SK-N-SH (cell line): ENCODE measurements around the gene HSD11B1. TPM values are rescaled to one million over a fixed set of nuclear protein-coding genes. Genes with fewer than 3 reads are reported as not detected.
A peak's percentile ranks its signal among the peaks of the same experiment; 100 is the strongest.

ENCODE experiments used
- CTCF ChIA-PET: fragments of 300-600, 350-600 bp; formaldehyde crosslinking; extraction: SDS; loops from one replicate; lab custom pipeline; 2021; lab: Yijun Ruan, JAX
- POLR2A ChIA-PET: fragments of 350-600 bp; sonication (Branson Sonifier 250); formaldehyde crosslinking; extraction: SDS; loops from one replicate; lab custom pipeline; 2020; ENCODE audit warnings: antibody characterized with exemption, inconsistent platforms; lab: Yijun Ruan, JAX
- DNase-seq: peaks from one replicate; pipeline ENCODE4 v3.0.0; 2012
- H2AFZ ChIP-seq: fragments of 200-600 bp; sonication (generic); 2 replicates; pipeline ENCODE4 v1.8.1; 2016; ENCODE audit warnings: antibody characterized with exemption, mild to moderate bottlenecking, low read depth
- H3F3A ChIP-seq: fragments of 200-600 bp; sonication (generic); replicated peaks from 2 replicates; pipeline ENCODE3; 2016; ENCODE audit warnings: antibody characterized with exemption, mild to moderate bottlenecking; ENCODE audit not compliant: insufficient read depth
- H3K27ac ChIP-seq, 2 experiments: fragments of 200-500 bp in 1 of 2; fragments of 200-600 bp in 1 of 2; sonication (Bioruptor generic) in 1 of 2; sonication (generic), shearing (Covaris generic) in 1 of 2; 2 replicates each; pipeline versions ENCODE4 v1.5.1 to v1.6.1; 2014 to 2016; ENCODE audit warnings: low read depth in 2 of 2, inconsistent platforms in 1 of 2, low read length in 1 of 2, mild to moderate bottlenecking in 1 of 2, mixed read lengths in 1 of 2
- H3K27me3 ChIP-seq: fragments of 200-600 bp; sonication (generic), shearing (Covaris generic); 2 replicates; pipeline ENCODE4 v1.6.1; 2016; ENCODE audit warnings: mixed run types; ENCODE audit not compliant: insufficient read depth
- H3K36me3 ChIP-seq, 2 experiments: fragments of 200-500 bp in 1 of 2; fragments of 200-600 bp in 1 of 2; sonication (Bioruptor generic) in 1 of 2; sonication (generic) in 1 of 2; replicated peaks in 1 of 2; 2 replicates each; pipeline versions ENCODE3 to v1.5.1; 2014 to 2016; ENCODE audit warnings: low read length in 1 of 2, mild to moderate bottlenecking in 1 of 2; ENCODE audit not compliant: insufficient read depth in 2 of 2, control insufficient read depth in 1 of 2
- H3K4me1 ChIP-seq, 2 experiments: fragments of 200-500 bp in 1 of 2; fragments of 200-600 bp in 1 of 2; sonication (Bioruptor generic) in 1 of 2; sonication (generic), shearing (Covaris generic) in 1 of 2; 2 replicates each; pipeline versions ENCODE4 v1.5.1 to v1.6.1; 2014 to 2016; ENCODE audit warnings: low read depth in 1 of 2, low read length in 1 of 2, mixed run types in 1 of 2; ENCODE audit not compliant: insufficient read depth in 2 of 2, control insufficient read depth in 1 of 2
- H3K4me2 ChIP-seq: fragments of 200-600 bp; sonication (generic), shearing (Covaris generic); 2 replicates; pipeline ENCODE4 v1.6.1; 2017; ENCODE audit warnings: mixed run types
- H3K4me3 ChIP-seq, 2 experiments: fragments of 200-500 bp in 1 of 2; fragments of 200-600 bp in 1 of 2; sonication (Bioruptor generic) in 1 of 2; sonication (generic), shearing (Covaris generic) in 1 of 2; 2 replicates each; pipeline versions ENCODE4 v1.5.1 to v1.8.1; 2014 to 2016; ENCODE audit warnings: low read depth in 2 of 2, inconsistent platforms in 1 of 2, low read length in 1 of 2, mild to moderate bottlenecking in 1 of 2, mixed read lengths in 1 of 2, moderate library complexity in 1 of 2
- H3K79me2 ChIP-seq: fragments of 200-600 bp; sonication (generic); 2 replicates; pipeline ENCODE4 v1.8.1; 2017; ENCODE audit warnings: mild to moderate bottlenecking; ENCODE audit not compliant: insufficient read depth
- H3K9ac ChIP-seq: fragments of 200-600 bp; sonication (generic); 2 replicates; pipeline ENCODE4 v1.6.1; 2017; ENCODE audit warnings: mixed run types
- H3K9me2 ChIP-seq: fragments of 200-600 bp; sonication (generic); 2 replicates; pipeline ENCODE4 v1.6.1; 2017; ENCODE audit warnings: mixed run types
- H3K9me3 ChIP-seq: fragments of 200-600 bp; sonication (generic); 2 replicates; pipeline ENCODE4 v1.6.1; 2017; ENCODE audit warnings: mixed run types, mild to moderate bottlenecking, moderate library complexity
- H4K20me1 ChIP-seq: fragments of 200-600 bp; sonication (generic); 2 replicates; pipeline ENCODE4 v1.6.1; 2017; ENCODE audit warnings: mild to moderate bottlenecking, mixed run types; ENCODE audit not compliant: insufficient read depth
- FOXM1 ChIP-seq: IDR thresholded peaks from 2 replicates; pipeline ENCODE4 v1.4.0; 2012; ENCODE audit warnings: low read depth, mild to moderate bottlenecking
- NFIC ChIP-seq: IDR thresholded peaks from 2 replicates; pipeline ENCODE4 v1.4.0; 2012; ENCODE audit warnings: borderline replicate concordance
- RXRA ChIP-seq: IDR thresholded peaks from 2 replicates; pipeline ENCODE4 v1.4.0; 2012; ENCODE audit warnings: low read depth, mild to moderate bottlenecking, borderline replicate concordance
- polyA plus RNA-seq, 3 experiments: library from polyadenylated mRNA; depleted of rRNA; stranded (reverse); fragments of >200 nt; gene quantifications; 2 replicates each; pipeline ENCODE4 v1.2.3, GENCODE V29; 2012
- TF ChIP-seq, protein P1 (sequence below): IDR thresholded peaks from 2 replicates; pipeline ENCODE4 v1.6.1; 2012; ENCODE audit warnings: mild to moderate bottlenecking, low read depth, low read length, moderate library complexity
- TF ChIP-seq, protein P2 (sequence below): fragments of 200-600 bp; sonication (generic); IDR thresholded peaks from 2 replicates; pipeline ENCODE4 v1.6.1; 2017; ENCODE audit warnings: antibody characterized with exemption, mild to moderate bottlenecking, moderate library complexity
- TF ChIP-seq, protein P3 (sequence below): IDR thresholded peaks from 2 replicates; pipeline ENCODE4; 2012

HSD11B1 gene
- polyA plus RNA-seq, 1 of the 3 experiments (the other 2 are of a cell fraction): 0.23 TPM

DNA sequence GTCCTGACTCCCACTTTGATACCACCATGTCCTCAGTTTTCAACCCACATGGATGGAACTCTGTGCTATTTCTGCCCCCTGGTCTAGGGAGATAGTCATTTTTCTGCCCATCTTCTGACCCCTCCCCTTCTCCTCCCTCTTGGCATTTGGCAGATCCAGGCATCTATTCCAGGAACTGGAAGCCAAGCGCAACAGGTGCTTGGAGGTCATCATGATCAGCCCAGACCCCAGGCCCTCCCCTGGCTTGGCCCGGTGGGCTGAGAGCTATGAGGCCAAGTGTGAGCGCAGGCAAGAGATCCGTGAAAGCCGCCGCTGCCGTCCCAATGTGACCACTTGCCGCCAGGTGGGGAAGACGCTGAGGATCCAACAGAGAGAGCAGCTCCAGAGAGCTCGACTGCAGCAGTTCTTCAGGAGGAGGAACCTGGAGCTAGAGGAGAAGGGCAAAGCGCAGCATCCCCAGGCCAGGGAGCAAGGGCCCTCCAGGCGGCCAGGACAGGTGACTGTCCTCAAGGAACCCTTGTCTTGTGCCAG, 55.2 kb downstream of the HSD11B1 start (continued):
- TF ChIP-seq, protein P1, sequence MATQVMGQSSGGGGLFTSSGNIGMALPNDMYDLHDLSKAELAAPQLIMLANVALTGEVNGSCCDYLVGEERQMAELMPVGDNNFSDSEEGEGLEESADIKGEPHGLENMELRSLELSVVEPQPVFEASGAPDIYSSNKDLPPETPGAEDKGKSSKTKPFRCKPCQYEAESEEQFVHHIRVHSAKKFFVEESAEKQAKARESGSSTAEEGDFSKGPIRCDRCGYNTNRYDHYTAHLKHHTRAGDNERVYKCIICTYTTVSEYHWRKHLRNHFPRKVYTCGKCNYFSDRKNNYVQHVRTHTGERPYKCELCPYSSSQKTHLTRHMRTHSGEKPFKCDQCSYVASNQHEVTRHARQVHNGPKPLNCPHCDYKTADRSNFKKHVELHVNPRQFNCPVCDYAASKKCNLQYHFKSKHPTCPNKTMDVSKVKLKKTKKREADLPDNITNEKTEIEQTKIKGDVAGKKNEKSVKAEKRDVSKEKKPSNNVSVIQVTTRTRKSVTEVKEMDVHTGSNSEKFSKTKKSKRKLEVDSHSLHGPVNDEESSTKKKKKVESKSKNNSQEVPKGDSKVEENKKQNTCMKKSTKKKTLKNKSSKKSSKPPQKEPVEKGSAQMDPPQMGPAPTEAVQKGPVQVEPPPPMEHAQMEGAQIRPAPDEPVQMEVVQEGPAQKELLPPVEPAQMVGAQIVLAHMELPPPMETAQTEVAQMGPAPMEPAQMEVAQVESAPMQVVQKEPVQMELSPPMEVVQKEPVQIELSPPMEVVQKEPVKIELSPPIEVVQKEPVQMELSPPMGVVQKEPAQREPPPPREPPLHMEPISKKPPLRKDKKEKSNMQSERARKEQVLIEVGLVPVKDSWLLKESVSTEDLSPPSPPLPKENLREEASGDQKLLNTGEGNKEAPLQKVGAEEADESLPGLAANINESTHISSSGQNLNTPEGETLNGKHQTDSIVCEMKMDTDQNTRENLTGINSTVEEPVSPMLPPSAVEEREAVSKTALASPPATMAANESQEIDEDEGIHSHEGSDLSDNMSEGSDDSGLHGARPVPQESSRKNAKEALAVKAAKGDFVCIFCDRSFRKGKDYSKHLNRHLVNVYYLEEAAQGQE: no peak
- TF ChIP-seq, protein P2, sequence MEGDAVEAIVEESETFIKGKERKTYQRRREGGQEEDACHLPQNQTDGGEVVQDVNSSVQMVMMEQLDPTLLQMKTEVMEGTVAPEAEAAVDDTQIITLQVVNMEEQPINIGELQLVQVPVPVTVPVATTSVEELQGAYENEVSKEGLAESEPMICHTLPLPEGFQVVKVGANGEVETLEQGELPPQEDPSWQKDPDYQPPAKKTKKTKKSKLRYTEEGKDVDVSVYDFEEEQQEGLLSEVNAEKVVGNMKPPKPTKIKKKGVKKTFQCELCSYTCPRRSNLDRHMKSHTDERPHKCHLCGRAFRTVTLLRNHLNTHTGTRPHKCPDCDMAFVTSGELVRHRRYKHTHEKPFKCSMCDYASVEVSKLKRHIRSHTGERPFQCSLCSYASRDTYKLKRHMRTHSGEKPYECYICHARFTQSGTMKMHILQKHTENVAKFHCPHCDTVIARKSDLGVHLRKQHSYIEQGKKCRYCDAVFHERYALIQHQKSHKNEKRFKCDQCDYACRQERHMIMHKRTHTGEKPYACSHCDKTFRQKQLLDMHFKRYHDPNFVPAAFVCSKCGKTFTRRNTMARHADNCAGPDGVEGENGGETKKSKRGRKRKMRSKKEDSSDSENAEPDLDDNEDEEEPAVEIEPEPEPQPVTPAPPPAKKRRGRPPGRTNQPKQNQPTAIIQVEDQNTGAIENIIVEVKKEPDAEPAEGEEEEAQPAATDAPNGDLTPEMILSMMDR: no peak
- TF ChIP-seq, all 33 proteins: peak for 0

DNA sequence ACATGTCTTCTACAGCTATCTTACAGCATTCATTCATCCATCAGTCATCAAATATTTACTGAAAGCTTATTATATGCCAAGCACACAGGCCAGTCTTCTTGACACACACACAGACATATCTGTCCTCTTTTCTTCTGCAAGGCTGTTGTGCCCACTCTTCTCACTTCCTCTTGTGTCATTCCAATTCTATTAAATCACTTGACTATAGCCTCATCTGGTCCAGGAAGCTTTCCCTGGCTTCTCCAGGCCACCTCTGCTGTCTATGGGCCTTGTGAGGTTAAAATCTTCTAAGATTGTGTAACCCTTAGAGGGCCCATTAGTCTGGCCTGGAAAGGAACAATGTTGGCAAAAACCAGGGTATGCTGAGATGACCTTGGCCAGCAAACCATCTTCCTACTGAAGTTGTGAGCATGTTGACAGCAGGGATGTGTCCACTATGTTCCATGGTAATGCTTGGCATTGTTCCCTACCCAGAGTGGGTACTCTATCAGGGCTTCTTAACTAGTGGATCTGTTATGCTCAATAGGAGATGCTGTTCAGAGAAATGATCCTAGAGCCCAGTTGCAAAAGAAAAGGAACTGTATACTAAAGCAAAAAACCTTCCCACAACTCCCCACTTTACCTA, 56.5 kb downstream of the HSD11B1 start:
- ChIA-PET POLR2A (no interaction called here), CTCF (interaction anchor here (0.9 to 1.7 kb wide), 4 partner anchors 15 to 62 kb away, joined by 3 to 5 read pairs (median 4); no protein-coding TSS in a partner anchor)
- no peak overlapping the region for H3K9ac ChIP-seq
- no peaks in the 10 kb centered on the region for H4K20me1 ChIP-seq
- TF ChIP-seq RXRA: no peak
- peak; percentile 18; the same call in 1 of the 2 replicates for TF ChIP-seq NFIC
- TF ChIP-seq, protein P3, sequence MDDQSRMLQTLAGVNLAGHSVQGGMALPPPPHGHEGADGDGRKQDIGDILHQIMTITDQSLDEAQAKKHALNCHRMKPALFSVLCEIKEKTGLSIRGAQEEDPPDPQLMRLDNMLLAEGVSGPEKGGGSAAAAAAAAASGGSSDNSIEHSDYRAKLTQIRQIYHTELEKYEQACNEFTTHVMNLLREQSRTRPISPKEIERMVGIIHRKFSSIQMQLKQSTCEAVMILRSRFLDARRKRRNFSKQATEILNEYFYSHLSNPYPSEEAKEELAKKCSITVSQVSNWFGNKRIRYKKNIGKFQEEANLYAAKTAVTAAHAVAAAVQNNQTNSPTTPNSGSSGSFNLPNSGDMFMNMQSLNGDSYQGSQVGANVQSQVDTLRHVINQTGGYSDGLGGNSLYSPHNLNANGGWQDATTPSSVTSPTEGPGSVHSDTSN: no peak
- no peak for TF ChIP-seq FOXM1
- H3K4me3 ChIP-seq: no peak overlapping the region
- H3F3A ChIP-seq: no peaks in the 10 kb centered on the region
- H3K27me3 ChIP-seq: no peaks in the 10 kb centered on the region
- H3K4me2 ChIP-seq: no peak overlapping the region
- H2AFZ ChIP-seq: no peak overlapping the region
- H3K36me3 ChIP-seq: no peaks in the 10 kb centered on the region
- no peaks in the 10 kb centered on the region for H3K79me2 ChIP-seq
- DNase-seq: no peak
- 0 out of 4 replicates have a peak, but pooled peaks cover 0 to 7% of the 10 kb centered on the region in 2 experiments for H3K4me1 ChIP-seq
- H3K9me2 ChIP-seq: no peaks in the 10 kb centered on the region
- H3K9me3 ChIP-seq: no peaks in the 10 kb centered on the region
- H3K27ac ChIP-seq: peak overlapping the region in 1 of 2 experiments; percentile 18; a peak in 1 of 4 replicates
